ENCODE measurements around the gene PNP. TPM values are rescaled to one million over a fixed set of nuclear protein-coding genes. Genes with fewer than 3 reads are reported as not detected.
A peak's percentile ranks its signal among the peaks of the same experiment; 100 is the strongest.

Gene PNP
- total RNA-seq, 1 donor = 32.4 TPM

- H3K4me3 ChIP-seq (ENCODE audit: low read depth, low read length) = no peak overlapping the region
- TF ChIP-seq, protein P1, sequence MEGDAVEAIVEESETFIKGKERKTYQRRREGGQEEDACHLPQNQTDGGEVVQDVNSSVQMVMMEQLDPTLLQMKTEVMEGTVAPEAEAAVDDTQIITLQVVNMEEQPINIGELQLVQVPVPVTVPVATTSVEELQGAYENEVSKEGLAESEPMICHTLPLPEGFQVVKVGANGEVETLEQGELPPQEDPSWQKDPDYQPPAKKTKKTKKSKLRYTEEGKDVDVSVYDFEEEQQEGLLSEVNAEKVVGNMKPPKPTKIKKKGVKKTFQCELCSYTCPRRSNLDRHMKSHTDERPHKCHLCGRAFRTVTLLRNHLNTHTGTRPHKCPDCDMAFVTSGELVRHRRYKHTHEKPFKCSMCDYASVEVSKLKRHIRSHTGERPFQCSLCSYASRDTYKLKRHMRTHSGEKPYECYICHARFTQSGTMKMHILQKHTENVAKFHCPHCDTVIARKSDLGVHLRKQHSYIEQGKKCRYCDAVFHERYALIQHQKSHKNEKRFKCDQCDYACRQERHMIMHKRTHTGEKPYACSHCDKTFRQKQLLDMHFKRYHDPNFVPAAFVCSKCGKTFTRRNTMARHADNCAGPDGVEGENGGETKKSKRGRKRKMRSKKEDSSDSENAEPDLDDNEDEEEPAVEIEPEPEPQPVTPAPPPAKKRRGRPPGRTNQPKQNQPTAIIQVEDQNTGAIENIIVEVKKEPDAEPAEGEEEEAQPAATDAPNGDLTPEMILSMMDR (IDR thresholded peaks at IDR 0.05; ENCODE audit: insufficient read depth, low read depth, low read length) = no peak
- DNase-seq (ENCODE audit: low read depth) = no peak
These were observed 41.2 kb upstream of the PNP start for GRCh38 chr14:20428010-20428365.

GRCh38 chr14:20428802-20429201, 40.4 kb upstream of the PNP start:
- no peak for DNase-seq (ENCODE audit: low read depth)
- no peak overlapping the region for H3K4me3 ChIP-seq (ENCODE audit: low read depth, low read length)
- TF ChIP-seq, protein P1 (IDR thresholded peaks at IDR 0.05; ENCODE audit: insufficient read depth, low read depth, low read length) = no peak

GRCh38 chr14:20429801-20430669, 39.2 kb upstream of the PNP start:
- TF ChIP-seq, protein P1 (IDR thresholded peaks at IDR 0.05; ENCODE audit: insufficient read depth, low read depth, low read length) = no peak
- H3K4me3 ChIP-seq (ENCODE audit: low read depth, low read length) = no peak overlapping the region
- DNase-seq (ENCODE audit: low read depth) = no peak

- H3K4me3 ChIP-seq (ENCODE audit: low read depth, low read length) = peak overlapping the region; percentile 29
- DNase-seq (ENCODE audit: low read depth) = no peak
- TF ChIP-seq, protein P1 (IDR thresholded peaks at IDR 0.05; ENCODE audit: insufficient read depth, low read depth, low read length) = no peak
These were observed 34.3 kb upstream of the PNP start for GRCh38 chr14:20434701-20435581.

DNA sequence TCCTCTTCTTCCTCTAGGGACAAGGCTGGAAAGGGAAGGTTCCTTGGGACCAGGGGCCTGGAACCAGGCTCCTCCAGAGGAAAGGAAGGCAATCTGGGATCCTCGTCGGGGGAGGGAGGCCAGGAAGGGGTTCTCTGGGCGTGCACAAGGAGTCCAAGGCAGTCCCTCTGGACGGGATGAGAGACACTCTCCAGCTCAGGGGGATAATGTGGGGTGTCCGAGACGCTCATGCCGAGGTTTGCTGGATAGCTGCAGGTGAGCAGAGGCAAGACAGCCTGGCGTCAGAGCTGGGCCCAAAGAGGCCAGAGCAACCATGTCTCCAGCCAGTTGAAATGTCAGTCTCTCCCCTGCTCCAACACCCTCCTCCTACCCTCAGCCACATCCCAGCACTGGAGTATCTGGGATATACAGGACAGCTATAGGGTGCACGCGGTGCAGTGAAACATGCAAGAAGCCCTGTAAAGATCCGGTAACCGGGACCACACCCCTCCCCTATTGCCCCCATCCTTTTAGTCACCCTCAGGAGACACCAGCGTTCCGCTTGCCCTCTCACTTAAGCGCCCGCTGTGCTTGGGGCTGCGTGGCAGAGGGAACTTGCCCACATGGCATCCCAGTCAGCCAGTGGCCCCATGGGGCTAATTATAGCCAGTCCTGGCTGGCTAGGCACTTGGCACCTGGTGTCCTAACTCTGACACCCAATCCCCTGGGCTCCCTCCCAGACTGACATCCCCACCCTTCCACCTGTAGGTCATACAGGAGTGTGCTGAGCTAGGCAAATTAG, 33.4 kb upstream of the PNP start, which contains the start of gene KLHL33:
Gene KLHL33 (minus strand): TSS at position 585 of the 781 bp plus-strand sequence. CDS start 355 bp downstream, at position 230.
- no peak for DNase-seq (ENCODE audit: low read depth)
- TF ChIP-seq, protein P1 (IDR thresholded peaks at IDR 0.05; ENCODE audit: insufficient read depth, low read depth, low read length) = no peak
- peak within 1 kb of the TSS; percentile 29 for H3K4me3 ChIP-seq (ENCODE audit: low read depth, low read length)

DNA sequence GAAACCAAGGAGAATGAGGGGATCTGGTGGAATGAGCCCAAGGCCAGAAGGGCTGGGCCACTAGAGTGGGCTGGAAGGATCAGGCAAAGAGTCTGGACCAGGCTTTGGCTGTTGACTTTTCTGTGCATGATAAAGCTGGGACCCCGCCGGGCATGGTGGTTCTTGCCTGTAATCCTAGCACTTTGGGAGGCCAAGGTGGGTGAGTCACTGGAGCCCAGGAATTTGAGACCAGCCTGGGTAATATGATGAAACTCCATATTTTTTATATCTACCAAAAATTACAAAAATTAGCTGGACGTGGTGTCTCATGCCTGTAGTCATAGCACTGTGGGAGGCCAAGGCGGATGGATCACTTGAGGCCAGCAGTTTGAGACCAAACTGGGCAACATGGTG, 32.8 kb upstream of the PNP start:
- TF ChIP-seq, protein P1 (IDR thresholded peaks at IDR 0.05; ENCODE audit: insufficient read depth, low read depth, low read length) = no peak
- H3K4me3 ChIP-seq (ENCODE audit: low read depth, low read length) = no peak overlapping the region
- no peak for DNase-seq (ENCODE audit: low read depth)
